Astrocyte of the cerebellum (primary cell): Measurements from ENCODE around the gene CCL5.

Experiments
- DNase-seq: peaks from one replicate; pipeline ENCODE4 v3.0.0-alpha.2; 2011; ENCODE audit warnings: low read depth
- H3K4me3 ChIP-seq: 2 replicates; pipeline ENCODE4 v1.5.1; 2011; ENCODE audit warnings: mild to moderate bottlenecking, low read depth, low read length, moderate library complexity
- in situ Hi-C: cut with HindIII; loops from 2 replicates; pipeline ENCODE4 v1.10.0; 2017; ENCODE audit warnings: low sequenced_read_pairs
- TF ChIP-seq, protein P1 (sequence below): IDR thresholded peaks from 2 replicates; pipeline ENCODE4 v1.5.1; 2012; ENCODE audit warnings: low read length, low read depth, moderate library complexity, mild to moderate bottlenecking; ENCODE audit errors: missing control alignments

The CCL5 gene

DNA sequence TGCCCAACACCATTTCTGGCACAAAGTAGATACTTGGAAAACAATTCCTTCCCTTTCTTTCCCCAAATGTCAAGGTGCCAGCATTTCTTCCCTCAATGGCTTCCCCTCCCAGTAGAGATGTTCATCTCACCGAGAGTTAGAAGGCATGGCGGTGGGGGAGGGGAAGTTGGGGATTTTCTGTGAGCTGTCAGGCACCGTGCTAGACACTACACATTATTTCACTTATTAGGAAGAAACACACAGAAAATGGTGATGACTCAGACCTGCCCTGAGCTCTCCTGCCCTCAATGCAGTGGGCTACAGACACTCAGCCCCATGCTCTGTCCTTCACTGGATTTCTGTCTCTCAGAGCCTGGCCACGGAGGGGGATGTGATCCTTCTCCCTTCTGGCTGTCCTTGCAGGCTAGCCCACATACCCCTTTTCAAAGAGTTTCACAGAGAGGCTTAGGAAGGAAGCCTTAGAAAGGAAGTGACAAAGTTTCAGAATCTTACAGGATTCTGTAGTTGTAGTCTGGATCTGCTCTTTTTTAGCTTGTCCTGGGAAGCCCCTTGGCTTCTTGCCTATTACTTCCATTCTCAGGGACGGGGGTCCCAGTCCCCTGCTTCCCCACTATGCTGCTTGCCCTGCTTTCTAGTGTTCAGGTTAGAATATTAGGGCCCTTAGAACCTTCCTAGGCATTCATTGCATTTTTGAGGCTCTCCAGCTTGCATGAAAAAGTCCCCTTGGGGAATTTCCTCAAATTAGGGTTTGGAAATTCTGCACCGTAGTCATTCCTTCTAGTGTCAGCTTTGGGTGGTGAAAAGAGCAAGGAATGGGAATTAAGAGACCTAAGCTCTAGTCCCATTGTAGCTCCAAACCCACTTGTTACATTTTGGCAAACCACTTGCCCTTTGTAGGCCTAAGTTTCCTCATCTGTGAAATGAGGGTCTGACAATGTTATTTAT is 12.2 kb upstream of the CCL5 start:
- TF ChIP-seq, protein P1, sequence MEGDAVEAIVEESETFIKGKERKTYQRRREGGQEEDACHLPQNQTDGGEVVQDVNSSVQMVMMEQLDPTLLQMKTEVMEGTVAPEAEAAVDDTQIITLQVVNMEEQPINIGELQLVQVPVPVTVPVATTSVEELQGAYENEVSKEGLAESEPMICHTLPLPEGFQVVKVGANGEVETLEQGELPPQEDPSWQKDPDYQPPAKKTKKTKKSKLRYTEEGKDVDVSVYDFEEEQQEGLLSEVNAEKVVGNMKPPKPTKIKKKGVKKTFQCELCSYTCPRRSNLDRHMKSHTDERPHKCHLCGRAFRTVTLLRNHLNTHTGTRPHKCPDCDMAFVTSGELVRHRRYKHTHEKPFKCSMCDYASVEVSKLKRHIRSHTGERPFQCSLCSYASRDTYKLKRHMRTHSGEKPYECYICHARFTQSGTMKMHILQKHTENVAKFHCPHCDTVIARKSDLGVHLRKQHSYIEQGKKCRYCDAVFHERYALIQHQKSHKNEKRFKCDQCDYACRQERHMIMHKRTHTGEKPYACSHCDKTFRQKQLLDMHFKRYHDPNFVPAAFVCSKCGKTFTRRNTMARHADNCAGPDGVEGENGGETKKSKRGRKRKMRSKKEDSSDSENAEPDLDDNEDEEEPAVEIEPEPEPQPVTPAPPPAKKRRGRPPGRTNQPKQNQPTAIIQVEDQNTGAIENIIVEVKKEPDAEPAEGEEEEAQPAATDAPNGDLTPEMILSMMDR, result no peak
- no peak overlapping the region for H3K4me3 ChIP-seq
- DNase-seq, result no peak
- in situ Hi-C loops, result no loop called here

DNA sequence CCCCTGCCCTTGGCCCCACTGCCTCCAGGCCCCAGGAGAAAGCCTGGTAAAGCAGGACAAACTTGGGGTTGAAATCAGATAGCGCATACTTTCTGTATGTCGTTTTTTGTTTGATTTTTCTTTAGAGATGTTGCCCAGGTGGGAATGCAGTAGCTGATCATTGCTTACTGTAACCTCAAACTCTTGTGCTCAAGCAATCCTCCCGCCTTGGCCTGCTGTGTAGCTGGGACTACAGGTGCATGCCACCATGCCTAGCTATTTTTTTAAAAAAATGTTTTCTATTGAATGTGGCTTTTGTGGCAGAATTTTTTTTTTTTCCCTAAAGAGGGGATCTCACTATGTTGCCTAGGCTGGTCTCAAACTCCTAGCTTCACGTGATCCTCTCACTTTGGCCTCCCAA is 11.1 kb upstream of the CCL5 start:
- H3K4me3 ChIP-seq, result no peak overlapping the region
- TF ChIP-seq, protein P1, result no peak
- no peak for DNase-seq
- in situ Hi-C loops, result no loop called here

DNA sequence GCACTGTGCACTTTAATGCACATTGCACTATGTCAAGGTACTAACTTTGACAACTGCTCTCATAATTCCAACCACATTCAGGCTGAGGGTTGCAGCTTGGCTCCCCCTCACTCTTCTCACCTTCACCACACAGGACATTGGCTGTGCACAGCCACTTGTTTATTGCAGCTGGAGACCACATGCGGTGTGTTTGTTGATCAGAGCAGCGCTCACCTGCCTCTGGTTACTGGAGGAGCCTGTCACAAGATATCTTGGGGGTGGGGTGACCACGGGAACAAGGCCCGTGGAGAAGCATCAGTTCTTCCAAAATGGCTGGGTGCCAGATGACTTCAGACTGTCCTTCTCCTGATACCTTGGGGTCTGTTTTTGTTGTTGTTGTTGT is 10.6 kb upstream of the CCL5 start:
- TF ChIP-seq, protein P1, result no peak
- H3K4me3 ChIP-seq, result no peak overlapping the region
- no peak for DNase-seq
- in situ Hi-C loops, result no loop called here

DNA sequence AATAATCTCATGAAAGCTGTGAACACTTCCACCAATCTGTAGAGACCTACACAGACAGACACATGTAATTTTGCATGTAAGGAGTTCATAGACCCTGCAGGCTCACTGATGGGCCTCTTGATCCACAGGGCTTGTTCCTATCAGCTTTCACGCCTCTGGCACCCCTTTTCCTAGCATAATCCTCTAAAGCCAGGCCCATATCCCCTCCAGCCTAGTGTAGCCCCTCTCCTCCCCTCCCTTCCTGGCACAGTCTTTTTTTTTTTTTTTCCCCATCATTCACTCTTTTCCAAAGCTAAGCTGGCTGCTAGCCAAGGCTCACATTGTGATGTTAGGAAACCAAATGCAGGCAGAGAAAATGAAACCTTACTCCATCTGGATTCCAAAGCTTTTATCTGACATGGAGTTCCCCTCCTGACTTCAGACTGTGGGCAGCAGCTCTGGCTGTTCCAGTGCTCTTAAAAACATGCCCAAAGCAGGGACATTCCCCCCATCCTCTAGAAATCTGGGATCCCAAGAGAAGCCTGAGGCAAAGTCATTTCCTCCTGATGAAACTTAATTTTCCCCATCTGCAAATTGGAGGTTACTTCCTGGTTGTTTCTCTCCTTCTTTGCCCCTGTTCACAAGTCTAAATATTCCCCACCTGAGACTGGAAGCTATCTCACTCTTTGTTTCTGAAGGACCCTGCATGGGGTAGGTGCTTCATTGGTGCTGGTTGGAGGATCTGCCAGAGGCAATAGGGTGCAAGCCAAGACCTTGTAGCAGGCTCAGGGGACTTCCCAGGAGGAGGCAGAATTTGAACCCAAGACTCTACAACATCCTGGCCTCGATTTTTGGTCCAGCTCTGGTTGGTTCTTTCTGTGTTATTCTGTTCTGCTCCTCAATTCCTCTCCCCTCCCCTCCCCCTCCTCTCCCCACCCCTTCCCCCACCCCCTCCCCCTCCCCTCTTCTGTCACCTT is 9.9 kb upstream of the CCL5 start:
- H3K4me3 ChIP-seq, result no peak overlapping the region
- peak; percentile 32 for DNase-seq
- TF ChIP-seq, protein P1, result no peak
- in situ Hi-C loops, result no loop called here

- no peak overlapping the region for H3K4me3 ChIP-seq
- TF ChIP-seq, protein P1, result no peak
- no peak for DNase-seq
- in situ Hi-C loops, result no loop called here
Observed at GRCh38 chr17:35889241-35889640, 9.1 kb upstream of the CCL5 start.

DNA sequence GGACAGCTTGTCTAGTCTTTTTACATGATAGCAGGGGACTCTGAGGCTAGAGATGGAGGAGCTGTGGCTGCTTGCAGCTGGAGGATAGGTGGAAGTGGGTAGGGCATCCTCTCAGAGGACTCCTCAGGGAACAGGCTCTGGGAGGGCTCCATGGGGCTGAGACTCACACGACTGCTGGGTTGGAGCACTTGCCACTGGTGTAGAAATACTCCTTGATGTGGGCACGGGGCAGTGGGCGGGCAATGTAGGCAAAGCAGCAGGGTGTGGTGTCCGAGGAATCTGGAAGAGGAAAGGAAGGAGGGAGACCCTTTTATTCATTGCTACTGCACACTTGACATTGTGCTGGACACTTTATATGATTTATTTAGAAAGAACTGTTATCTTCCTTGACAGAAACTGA is 1.8 kb downstream of the CCL5 start:
- TF ChIP-seq, protein P1, result no peak
- no peak overlapping the region for H3K4me3 ChIP-seq
- in situ Hi-C loops, result no loop called here
- no peak for DNase-seq
